ENCODE data around the gene ADIPOQ.
"Not testable (repeated sequence)": the region's sequence is repeated elsewhere in the genome, so short reads cannot be mapped to it uniquely, and the experiment has no call there.

Gene ADIPOQ

GRCh38 chr3:186869253-186870100, 27.0 kb downstream of the ADIPOQ start:
- no peak for TF ChIP-seq CTCF (IDR thresholded peaks at IDR 0.05; ENCODE audit: extremely low read depth, missing control alignments)
- no peak for DNase-seq (ENCODE audit: low spot score)

- DNase-seq (ENCODE audit: low spot score), result no peak
- no peak for TF ChIP-seq CTCF (IDR thresholded peaks at IDR 0.05; ENCODE audit: extremely low read depth, missing control alignments)
Observed at GRCh38 chr3:186870421-186871201, 28.1 kb downstream of the ADIPOQ start.

GRCh38 chr3:186871403-186871924, 29.0 kb downstream of the ADIPOQ start:
- DNase-seq (ENCODE audit: low spot score), result no peak
- no peak for TF ChIP-seq CTCF (IDR thresholded peaks at IDR 0.05; ENCODE audit: extremely low read depth, missing control alignments)

- not testable (repeated sequence) for DNase-seq (ENCODE audit: low spot score)
Observed at GRCh38 chr3:186873796-186874195, 31.3 kb downstream of the ADIPOQ start.

GRCh38 chr3:186874216-186874615, 31.7 kb downstream of the ADIPOQ start:
- DNase-seq (ENCODE audit: low spot score), result not testable (repeated sequence)

GRCh38 chr3:186874841-186875240, 32.3 kb downstream of the ADIPOQ start:
- not testable (repeated sequence) for DNase-seq (ENCODE audit: low spot score)

- TF ChIP-seq CTCF (IDR thresholded peaks at IDR 0.05; ENCODE audit: extremely low read depth, missing control alignments), result no peak
- no peak for DNase-seq (ENCODE audit: low spot score)
Observed at GRCh38 chr3:186875708-186876107, 33.2 kb downstream of the ADIPOQ start.

- DNase-seq (ENCODE audit: low spot score), result no peak
- no peak for TF ChIP-seq CTCF (IDR thresholded peaks at IDR 0.05; ENCODE audit: extremely low read depth, missing control alignments)
Observed at GRCh38 chr3:186879781-186880180, 37.3 kb downstream of the ADIPOQ start.
